ENCODE results near the gene MYH7. TPM values are rescaled to one million over a fixed set of nuclear protein-coding genes. Genes with fewer than 3 reads are reported as not detected.

The MYH7 gene
- total and polyA plus RNA-seq, 9 donors, result 0.92 to 1.1 (median 0.95) TPM; not detected in 5

DNA sequence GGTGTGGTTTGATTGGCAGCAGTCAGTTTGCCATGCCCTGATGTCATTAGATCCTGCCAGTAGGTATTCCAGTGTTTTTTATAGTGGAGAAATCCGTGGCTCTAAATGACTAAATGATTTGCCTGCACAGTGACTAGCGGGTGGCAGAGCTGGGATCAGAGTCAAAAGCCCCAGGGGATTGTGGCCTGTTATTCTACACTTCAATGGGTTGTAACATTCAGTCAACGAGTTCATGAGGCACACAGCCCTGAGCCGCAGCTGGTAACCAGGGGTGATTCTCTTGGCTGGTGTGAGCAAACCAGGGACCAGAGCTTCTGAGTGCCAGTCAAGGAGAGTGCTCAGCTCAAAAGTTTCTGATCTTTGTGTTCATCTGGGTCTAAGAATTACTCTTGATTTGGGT, 29.2 kb downstream of the MYH7 start:
- no peak for DNase-seq
- no peaks in the 10 kb centered on the region for H3K4me1 ChIP-seq (ENCODE audit: insufficient read depth)
- no peak overlapping the region for H3K4me3 ChIP-seq
- no peaks in the 10 kb centered on the region for H3K27me3 ChIP-seq
- no peaks in the 10 kb centered on the region for H3K36me3 ChIP-seq
- WGBS, 3 donors, result 53 to 68% (median 59%) methylated on average over 4 of the region's 4 CpGs
- intact Hi-C loops (cut with DNase I), result no loop called here
- TF ChIP-seq EP300 (IDR thresholded peaks at IDR 0.05), result no peak
- no peak for TF ChIP-seq POLR2A (IDR thresholded peaks at IDR 0.05)
- TF ChIP-seq, protein P1, sequence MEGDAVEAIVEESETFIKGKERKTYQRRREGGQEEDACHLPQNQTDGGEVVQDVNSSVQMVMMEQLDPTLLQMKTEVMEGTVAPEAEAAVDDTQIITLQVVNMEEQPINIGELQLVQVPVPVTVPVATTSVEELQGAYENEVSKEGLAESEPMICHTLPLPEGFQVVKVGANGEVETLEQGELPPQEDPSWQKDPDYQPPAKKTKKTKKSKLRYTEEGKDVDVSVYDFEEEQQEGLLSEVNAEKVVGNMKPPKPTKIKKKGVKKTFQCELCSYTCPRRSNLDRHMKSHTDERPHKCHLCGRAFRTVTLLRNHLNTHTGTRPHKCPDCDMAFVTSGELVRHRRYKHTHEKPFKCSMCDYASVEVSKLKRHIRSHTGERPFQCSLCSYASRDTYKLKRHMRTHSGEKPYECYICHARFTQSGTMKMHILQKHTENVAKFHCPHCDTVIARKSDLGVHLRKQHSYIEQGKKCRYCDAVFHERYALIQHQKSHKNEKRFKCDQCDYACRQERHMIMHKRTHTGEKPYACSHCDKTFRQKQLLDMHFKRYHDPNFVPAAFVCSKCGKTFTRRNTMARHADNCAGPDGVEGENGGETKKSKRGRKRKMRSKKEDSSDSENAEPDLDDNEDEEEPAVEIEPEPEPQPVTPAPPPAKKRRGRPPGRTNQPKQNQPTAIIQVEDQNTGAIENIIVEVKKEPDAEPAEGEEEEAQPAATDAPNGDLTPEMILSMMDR (IDR thresholded peaks at IDR 0.05), result no peak
- no peaks in the 10 kb centered on the region for H3K9me3 ChIP-seq
- no peak overlapping the region for H3K27ac ChIP-seq

DNA sequence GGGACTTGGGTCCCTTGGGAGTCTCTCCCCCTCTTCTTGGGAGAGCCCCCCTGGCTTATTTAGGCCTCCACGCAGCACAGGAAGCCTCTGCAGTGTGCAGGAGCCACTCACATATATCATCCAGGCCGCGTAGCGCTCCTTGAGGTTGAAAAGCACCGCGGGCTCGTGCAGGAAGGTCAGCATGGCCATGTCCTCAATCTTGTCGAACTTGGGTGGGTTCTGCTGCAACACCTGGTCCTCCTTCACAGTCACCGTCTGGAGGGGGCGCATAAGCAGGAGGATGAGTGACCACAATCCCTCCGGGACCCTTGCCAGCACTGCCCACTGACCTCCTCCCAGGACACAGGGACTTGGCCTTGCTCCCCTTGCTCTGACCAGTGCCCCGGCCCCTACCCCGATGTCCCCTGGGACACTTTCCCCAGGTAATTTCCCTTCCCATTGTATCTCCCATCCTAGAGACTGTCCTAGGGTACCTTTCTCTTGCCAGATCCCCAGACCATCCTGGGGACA, 29.9 kb downstream of the MYH7 start:
- WGBS, 3 donors, result 75 to 83% (median 82%) methylated on average over 13 of the region's 13 CpGs
- TF ChIP-seq, protein P1 (IDR thresholded peaks at IDR 0.05), result no peak
- no peak for TF ChIP-seq POLR2A (IDR thresholded peaks at IDR 0.05)
- no peak for TF ChIP-seq EP300 (IDR thresholded peaks at IDR 0.05)
- intact Hi-C loops (cut with DNase I), result no loop called here
- Histone ChIP-seq H3K36me3 (no peaks in the 10 kb centered on the region), H3K4me3 (no peak overlapping the region), H3K4me1 (ENCODE audit: insufficient read depth) (no peaks in the 10 kb centered on the region), H3K27me3 (no peaks in the 10 kb centered on the region), H3K9me3 (no peaks in the 10 kb centered on the region), H3K27ac (no peak overlapping the region)
- DNase-seq, result no peak

DNA sequence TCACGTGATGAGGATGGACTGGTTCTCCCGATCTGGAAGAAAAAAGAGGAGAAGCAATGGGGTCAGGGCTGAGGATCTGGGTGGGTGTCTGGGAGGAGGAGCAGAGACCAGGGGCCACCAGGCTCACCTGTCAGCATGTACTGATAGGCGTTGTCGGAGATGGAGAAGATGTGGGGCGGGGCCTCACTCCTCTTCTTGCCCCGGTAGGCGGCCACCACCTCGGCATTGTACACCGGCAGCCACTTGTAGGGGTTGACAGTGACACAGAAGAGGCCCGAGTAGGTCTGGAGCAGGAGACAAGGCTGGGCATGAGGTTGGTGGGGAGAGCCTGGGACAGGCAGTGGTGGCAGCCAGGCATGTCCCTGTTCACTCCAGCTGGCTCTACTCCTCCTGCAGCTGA, 30.4 kb downstream of the MYH7 start:
- Histone ChIP-seq H3K27me3 (no peaks in the 10 kb centered on the region), H3K9me3 (no peaks in the 10 kb centered on the region), H3K4me1 (ENCODE audit: insufficient read depth) (no peaks in the 10 kb centered on the region), H3K27ac (no peak overlapping the region), H3K36me3 (no peaks in the 10 kb centered on the region), H3K4me3 (no peak overlapping the region)
- TF ChIP-seq EP300 (IDR thresholded peaks at IDR 0.05), result no peak
- TF ChIP-seq, protein P1 (IDR thresholded peaks at IDR 0.05), result no peak
- TF ChIP-seq POLR2A (IDR thresholded peaks at IDR 0.05), result no peak
- no peak for DNase-seq
- 73 to 85% (median 77%) methylated on average over 10 of the region's 10 CpGs for WGBS, 3 donors
- intact Hi-C loops (cut with DNase I), result no loop called here

DNA sequence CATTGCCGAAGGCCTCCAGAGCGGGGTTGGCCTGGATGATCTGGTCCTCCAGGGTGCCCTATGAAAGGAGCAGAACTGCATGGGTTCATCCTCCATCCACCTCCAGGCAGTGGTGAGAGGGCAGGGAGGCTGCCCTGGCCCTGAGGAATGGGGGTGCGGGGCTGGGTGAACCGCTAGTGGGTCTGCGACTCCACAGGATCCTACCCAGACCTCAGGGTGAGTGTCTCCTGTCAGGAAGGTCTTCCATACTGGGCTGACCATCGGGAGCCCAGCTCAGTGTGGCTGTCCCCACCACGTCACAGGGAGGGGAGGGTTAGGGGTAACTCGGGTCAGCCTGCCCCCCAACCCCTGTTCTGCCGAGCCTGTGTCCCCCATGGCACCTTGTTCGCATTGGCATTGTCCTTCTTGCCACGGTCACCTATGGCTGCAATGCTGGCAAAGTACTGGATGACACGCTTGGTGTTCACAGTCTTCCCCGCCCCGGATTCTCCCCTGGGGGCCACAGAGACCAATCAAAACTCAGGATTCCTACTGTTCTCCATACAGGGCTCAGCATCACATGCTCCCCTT, 31.0 kb downstream of the MYH7 start:
- WGBS, 3 donors, result 84 to 93% (median 88%) methylated on average over 7 to 14 of the region's 14 CpGs
- intact Hi-C loops (cut with DNase I), result no loop called here

More for the DNA sequence above, 31.0 kb downstream of the MYH7 start:
- no peak overlapping the region for H3K4me3 ChIP-seq
- no peak for TF ChIP-seq POLR2A (IDR thresholded peaks at IDR 0.05)
- no peak for TF ChIP-seq EP300 (IDR thresholded peaks at IDR 0.05)
- TF ChIP-seq, protein P1 (IDR thresholded peaks at IDR 0.05), result no peak
- H3K9me3 ChIP-seq, result no peaks in the 10 kb centered on the region
- no peaks in the 10 kb centered on the region for H3K36me3 ChIP-seq
- H3K27ac ChIP-seq, result no peak overlapping the region
- no peaks in the 10 kb centered on the region for H3K4me1 ChIP-seq (ENCODE audit: insufficient read depth)
- DNase-seq, result no peak
- H3K27me3 ChIP-seq, result no peaks in the 10 kb centered on the region

All from ovary (tissue), 9 donors.